ENCODE results near the gene ZNF350. TPM values are rescaled to one million over a fixed set of nuclear protein-coding genes. Genes with fewer than 3 reads are reported as not detected.
"Not testable (repeated sequence)": the region's sequence is repeated elsewhere in the genome, so short reads cannot be mapped to it uniquely, and the experiment has no call there.

ZNF350 gene
- polyA plus RNA-seq, 3 donors: 9.1 to 14.0 (median 9.9) TPM

DNA sequence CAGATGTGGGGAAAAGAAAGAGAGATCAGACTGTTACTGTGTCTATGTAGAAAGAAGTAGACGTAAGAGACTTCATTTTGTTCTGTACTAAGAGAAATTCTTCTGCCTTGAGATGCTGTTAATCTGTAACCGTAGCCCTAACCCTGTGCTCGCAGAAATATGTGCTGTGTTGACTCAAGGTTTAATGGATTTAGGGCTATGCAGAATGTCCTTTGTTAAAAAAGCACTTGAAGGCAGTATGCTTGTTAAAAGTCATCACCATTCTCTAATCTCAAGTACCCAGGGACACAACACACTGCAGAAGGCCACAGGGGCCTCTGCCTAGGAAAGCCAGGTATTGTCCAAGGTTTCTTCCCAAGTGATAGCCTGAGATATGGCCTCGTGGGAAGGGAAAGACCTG is 37.8 kb upstream of the ZNF350 start:
- H3K4me3 Mint-ChIP-seq; H3K4me2 ChIP-seq (replicated peaks; ENCODE audit: extremely low read depth, low read length, poor library complexity, severe bottlenecking); H3K9ac ChIP-seq (ENCODE audit: insufficient read depth, low read length, poor library complexity, severe bottlenecking); H3K27ac Mint-ChIP-seq; H3K27me3 ChIP-seq (ENCODE audit: control insufficient read depth in 2 of 2, insufficient read depth in 2 of 2, low read length in 2 of 2); H3K79me2 ChIP-seq (ENCODE audit: insufficient read depth, low read length); DNase-seq; H3K4me3 ChIP-seq (replicated peaks in 1 of 3; ENCODE audit: low read depth in 2 of 3, low read length in 3 of 3); H3K27ac ChIP-seq (ENCODE audit: low read depth in 1 of 2, low read length in 2 of 2); H2AFZ ChIP-seq (ENCODE audit: insufficient read depth, low read depth, low read length, poor library complexity, severe bottlenecking); H4K20me1 ChIP-seq (ENCODE audit: insufficient read depth, low read length); H3K27me3 Mint-ChIP-seq (ENCODE audit: low read depth in 3 of 3): not testable (repeated sequence)
- intact Hi-C loops (cut with micrococcal nuclease): loop anchor here in 1 of 2 donors (10.0 kb wide), 1 partner anchor 170 kb away; the partner anchor contains the start of gene PPP2R1A
- Mint-ChIP-seq H3K9me3 (peaks cover 60 to 86% (median 80%) of the 10 kb centered on the region in 7 donors), H3K4me1 (peaks cover 20% of the 10 kb centered on the region), H3K36me3 (peaks cover 60 to 71% of the 10 kb centered on the region in 2 donors)
- peaks cover 36 to 66% of the 10 kb centered on the region in 2 donors for H3K36me3 ChIP-seq (replicated peaks in 1 of 2; ENCODE audit: control insufficient read depth in 1 of 2, insufficient read depth in 2 of 2, low read length in 2 of 2)
- H3K4me1 ChIP-seq (ENCODE audit: control insufficient read depth in 1 of 2, insufficient read depth in 2 of 2, low read length in 2 of 2): peaks cover 11 to 17% of the 10 kb centered on the region in 2 donors
- WGBS (ENCODE audit: insufficient coverage): 100% methylated on average over 3 of the region's 4 CpGs
- peaks cover 56 to 74% of the 10 kb centered on the region in 2 donors for H3K9me3 ChIP-seq (replicated peaks in 1 of 2; ENCODE audit: control insufficient read depth in 1 of 2, insufficient read depth in 1 of 2, low read length in 2 of 2)

DNA sequence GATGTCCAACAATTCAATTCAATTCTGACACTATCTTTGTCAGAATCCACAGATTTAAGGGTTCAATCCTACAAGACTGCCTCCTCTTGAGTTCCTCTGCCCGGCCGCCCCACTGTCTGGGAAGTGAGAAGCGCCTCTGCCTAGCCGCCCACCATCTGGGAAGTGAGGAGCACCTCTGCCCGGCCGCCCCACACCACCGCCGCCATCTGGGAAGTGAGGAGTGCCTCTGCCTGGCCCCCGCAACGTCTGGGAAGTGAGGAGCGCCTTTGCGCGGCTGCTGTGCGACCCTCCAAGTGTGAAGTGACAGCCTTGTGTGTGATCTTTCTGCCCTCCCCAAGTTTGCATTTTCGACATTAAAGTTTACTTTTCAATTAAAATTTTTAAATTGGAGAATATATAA is 35.6 kb upstream of the ZNF350 start:
- no peak overlapping the region for H2AFZ ChIP-seq (ENCODE audit: insufficient read depth, low read depth, low read length, poor library complexity, severe bottlenecking)
- TF ChIP-seq, protein P1, sequence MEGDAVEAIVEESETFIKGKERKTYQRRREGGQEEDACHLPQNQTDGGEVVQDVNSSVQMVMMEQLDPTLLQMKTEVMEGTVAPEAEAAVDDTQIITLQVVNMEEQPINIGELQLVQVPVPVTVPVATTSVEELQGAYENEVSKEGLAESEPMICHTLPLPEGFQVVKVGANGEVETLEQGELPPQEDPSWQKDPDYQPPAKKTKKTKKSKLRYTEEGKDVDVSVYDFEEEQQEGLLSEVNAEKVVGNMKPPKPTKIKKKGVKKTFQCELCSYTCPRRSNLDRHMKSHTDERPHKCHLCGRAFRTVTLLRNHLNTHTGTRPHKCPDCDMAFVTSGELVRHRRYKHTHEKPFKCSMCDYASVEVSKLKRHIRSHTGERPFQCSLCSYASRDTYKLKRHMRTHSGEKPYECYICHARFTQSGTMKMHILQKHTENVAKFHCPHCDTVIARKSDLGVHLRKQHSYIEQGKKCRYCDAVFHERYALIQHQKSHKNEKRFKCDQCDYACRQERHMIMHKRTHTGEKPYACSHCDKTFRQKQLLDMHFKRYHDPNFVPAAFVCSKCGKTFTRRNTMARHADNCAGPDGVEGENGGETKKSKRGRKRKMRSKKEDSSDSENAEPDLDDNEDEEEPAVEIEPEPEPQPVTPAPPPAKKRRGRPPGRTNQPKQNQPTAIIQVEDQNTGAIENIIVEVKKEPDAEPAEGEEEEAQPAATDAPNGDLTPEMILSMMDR (IDR thresholded peaks at IDR 0.05): no peak
- DNase-seq: no peak
- Mint-ChIP-seq H3K9me3 (peaks cover 67 to 96% (median 92%) of the 10 kb centered on the region in 7 donors), H3K27me3 (ENCODE audit: low read depth in 3 of 3) (no peaks in the 10 kb centered on the region), H3K27ac (no peak overlapping the region), H3K4me1 (peaks cover 4% of the 10 kb centered on the region), H3K4me3 (no peak overlapping the region), H3K36me3 (peaks cover 82 to 94% of the 10 kb centered on the region in 2 donors)
- no peaks in the 10 kb centered on the region for H4K20me1 ChIP-seq (ENCODE audit: insufficient read depth, low read length)
- H3K27ac ChIP-seq (ENCODE audit: low read depth in 1 of 2, low read length in 2 of 2): no peak overlapping the region
- 98% methylated on average over 14 of the region's 15 CpGs for WGBS (ENCODE audit: insufficient coverage)
- H3K4me3 ChIP-seq (replicated peaks in 1 of 3; ENCODE audit: low read depth in 2 of 3, low read length in 3 of 3): no peak overlapping the region
- H3K9ac ChIP-seq (ENCODE audit: insufficient read depth, low read length, poor library complexity, severe bottlenecking): no peak overlapping the region
- H3K4me1 ChIP-seq (ENCODE audit: control insufficient read depth in 1 of 2, insufficient read depth in 2 of 2, low read length in 2 of 2): peaks cover under 1% of the 10 kb centered on the region in 2 donors
- H3K9me3 ChIP-seq (replicated peaks in 1 of 2; ENCODE audit: control insufficient read depth in 1 of 2, insufficient read depth in 1 of 2, low read length in 2 of 2): peaks cover 69 to 95% of the 10 kb centered on the region in 2 donors
- intact Hi-C loops (cut with micrococcal nuclease): loop anchor here in 1 of 2 donors (10.0 kb wide), 1 partner anchor 173 kb away; the partner anchor contains the start of gene PPP2R1A
- H3K4me2 ChIP-seq (replicated peaks; ENCODE audit: extremely low read depth, low read length, poor library complexity, severe bottlenecking): no peak overlapping the region
- no peaks in the 10 kb centered on the region for H3K27me3 ChIP-seq (ENCODE audit: control insufficient read depth in 2 of 2, insufficient read depth in 2 of 2, low read length in 2 of 2)
- H3K79me2 ChIP-seq (ENCODE audit: insufficient read depth, low read length): no peaks in the 10 kb centered on the region
- H3K36me3 ChIP-seq (replicated peaks in 1 of 2; ENCODE audit: control insufficient read depth in 1 of 2, insufficient read depth in 2 of 2, low read length in 2 of 2): peaks cover 55 to 88% of the 10 kb centered on the region in 2 donors
